HepG2 (cell line): ENCODE measurements around the gene TMIGD2. TPM values are rescaled to one million over a fixed set of nuclear protein-coding genes. Genes with fewer than 3 reads are reported as not detected.

Source experiments
- ARNT2 ChIP-seq: sonication (generic); formaldehyde crosslinking; IDR thresholded peaks from 2 replicates; pipeline ENCODE4 v1.8.0; 2022; ENCODE audit warnings: mild to moderate bottlenecking, low read depth, missing genetic modification reagents, moderate library complexity
- ASH2L ChIP-seq: fragments of 300-600, 200-600 bp; sonication (generic); IDR thresholded peaks from 2 replicates; pipeline ENCODE4 v1.7.0; 2017; ENCODE audit warnings: low read depth, mild to moderate bottlenecking, moderate library complexity, mixed read lengths, low read length; ENCODE audit not compliant: insufficient read length
- CEBPB ChIP-seq: IDR thresholded peaks from 2 replicates; pipeline ENCODE4 v1.6.1; 2011; ENCODE audit warnings: low read depth, low read length, improper control_type of control experiment, borderline replicate concordance
- EZH2 ChIP-seq: conservative IDR thresholded peaks from 2 replicates; pipeline ENCODE4 v1.6.1; 2012; ENCODE audit warnings: mild to moderate bottlenecking, low read depth, low read length, moderate library complexity
- IRF2 ChIP-seq: IDR thresholded peaks from 2 replicates; pipeline ENCODE4 v1.6.1; 2018; ENCODE audit warnings: missing genetic modification reagents, missing compliant biosample characterization
- MED1 ChIP-seq: sonication (generic); formaldehyde crosslinking; IDR thresholded peaks from 2 replicates; pipeline ENCODE4 v1.4.0; 2020; ENCODE audit warnings: missing genetic modification reagents
- NCOR1 ChIP-seq: fragments of 200-600 bp; sonication (generic); IDR thresholded peaks from 2 replicates; pipeline ENCODE4 v1.7.0; 2017; ENCODE audit warnings: antibody characterized with exemption, low read length, borderline replicate concordance
- PAWR ChIP-seq: sonication (generic); formaldehyde crosslinking; IDR thresholded peaks from 2 replicates; pipeline ENCODE4 v1.4.0; 2020; ENCODE audit warnings: missing genetic modification reagents, mild to moderate bottlenecking, borderline replicate concordance
- PHF21A ChIP-seq: sonication (generic); formaldehyde crosslinking; IDR thresholded peaks from 2 replicates; pipeline ENCODE4 v1.5.0; 2020; ENCODE audit warnings: mild to moderate bottlenecking, missing genetic modification reagents
- POLR2A ChIP-seq, 2 experiments: IDR thresholded peaks; 2 replicates each; pipeline ENCODE4 v1.6.1; 2011; ENCODE audit warnings: low read depth in 2 of 2, low read length in 2 of 2, mild to moderate bottlenecking in 1 of 2, moderate library complexity in 1 of 2; ENCODE audit not compliant: insufficient read depth in 1 of 2
- REL ChIP-seq: sonication (generic); formaldehyde crosslinking; conservative IDR thresholded peaks from 2 replicates; pipeline ENCODE4 v1.8.0; 2022; ENCODE audit warnings: mild to moderate bottlenecking, missing genetic modification reagents, moderate library complexity
- SAP130 ChIP-seq: IDR thresholded peaks from 2 replicates; pipeline ENCODE4 v1.6.1; 2016; ENCODE audit warnings: low read depth
- SKI ChIP-seq: fragments of 450-650 bp; IDR thresholded peaks from one replicate; pipeline ENCODE4 v1.6.1; 2018; ENCODE audit warnings: mild to moderate bottlenecking; ENCODE audit not compliant: partially characterized antibody
- SMYD3 ChIP-seq: sonication (generic); formaldehyde crosslinking; IDR thresholded peaks from 2 replicates; pipeline ENCODE4 v1.8.1; 2023; ENCODE audit warnings: mild to moderate bottlenecking, missing genetic modification reagents
- SNRNP70 ChIP-seq: fragments of 200-400 bp; formaldehyde crosslinking; IDR thresholded peaks from 2 replicates; pipeline ENCODE4 v1.6.1; 2017; ENCODE audit warnings: mild to moderate bottlenecking, low read depth, low read length, moderate library complexity
- TAF1 ChIP-seq: sonication (generic); formaldehyde crosslinking; IDR thresholded peaks from 2 replicates; pipeline ENCODE4 v1.4.0; 2020; ENCODE audit warnings: missing genetic modification reagents
- TCF7L2 ChIP-seq: IDR thresholded peaks from 2 replicates; pipeline ENCODE4 v1.6.1; 2011; ENCODE audit warnings: mild to moderate bottlenecking, low read depth, low read length, moderate library complexity
- ZBTB21 ChIP-seq: sonication (generic); formaldehyde crosslinking; IDR thresholded peaks from 2 replicates; pipeline ENCODE4 v1.4.0; 2020; ENCODE audit warnings: missing genetic modification reagents
- ZFP36 ChIP-seq: fragments of 150-350 bp; IDR thresholded peaks from 2 replicates; pipeline ENCODE4 v1.6.1; 2018; ENCODE audit warnings: borderline replicate concordance, low read length, low read depth; ENCODE audit not compliant: partially characterized antibody
- ZFP36L1 ChIP-seq: sonication (generic); formaldehyde crosslinking; IDR thresholded peaks from 2 replicates; pipeline ENCODE4 v1.8.0; 2022; ENCODE audit warnings: mild to moderate bottlenecking, missing genetic modification reagents, moderate library complexity
- ZFP37 ChIP-seq: sonication (generic); formaldehyde crosslinking; IDR thresholded peaks from 2 replicates; pipeline ENCODE4 v1.4.0; 2020; ENCODE audit warnings: missing genetic modification reagents, borderline replicate concordance
- ZNF256 ChIP-seq: sonication (generic); formaldehyde crosslinking; conservative IDR thresholded peaks from 2 replicates; pipeline ENCODE4 v1.4.0; 2020; ENCODE audit warnings: missing genetic modification reagents
- ZNF430 ChIP-seq: sonication (generic); formaldehyde crosslinking; IDR thresholded peaks from 2 replicates; pipeline ENCODE4 v1.9.0; 2021; ENCODE audit warnings: mild to moderate bottlenecking, missing genetic modification reagents
- ZNF512 ChIP-seq: sonication (generic); formaldehyde crosslinking; IDR thresholded peaks from 2 replicates; pipeline ENCODE4 v1.4.0; 2020; ENCODE audit warnings: mild to moderate bottlenecking, missing genetic modification reagents
- ZNF570 ChIP-seq: sonication (generic); formaldehyde crosslinking; IDR thresholded peaks from 2 replicates; pipeline ENCODE4 v1.4.0; 2020; ENCODE audit warnings: mild to moderate bottlenecking, missing genetic modification reagents, borderline replicate concordance
- ZNF879 ChIP-seq: sonication (generic); formaldehyde crosslinking; IDR thresholded peaks from 2 replicates; pipeline ENCODE4 v1.8.1; 2023; ENCODE audit warnings: missing genetic modification reagents
- polyA plus RNA-seq, 8 experiments: library from polyadenylated mRNA; depleted of rRNA in 3 of 8; stranded (reverse) in 7 of 8; unstranded in 1 of 8; fragments of >200 nt; fragmentation: Illumina TruSeq in 4 of 8; extraction: Trizol in 4 of 8; gene quantifications; 2 replicates each; pipeline versions ENCODE4 v1.2.1 to v1.2.3, GENCODE V29; 2011 to 2016; ENCODE audit warnings: low read depth in 4 of 8, missing spikeins in 1 of 8, mixed read lengths in 1 of 8; ENCODE audit not compliant: insufficient read depth in 1 of 8
- total RNA-seq, 5 experiments: library from RNA; depleted of rRNA; stranded (reverse); fragments of >200 nt; fragmentation: Illumina TruSeq; extraction: Trizol; gene quantifications; 2 replicates each; pipeline ENCODE4 v1.2.3, GENCODE V29; 2016; ENCODE audit warnings: low read depth in 1 of 5
- TF ChIP-seq, protein P1 (sequence below): sonication (generic); formaldehyde crosslinking; IDR thresholded peaks from 2 replicates; pipeline ENCODE4 v1.4.0; 2020; ENCODE audit warnings: missing genetic modification reagents

The TMIGD2 gene
- total and polyA plus RNA-seq, 2 of the 13 experiments (the other 11 are each of a cell fraction or from before 2014, with no cell fraction given): 0.11 to 1.0 TPM

DNA sequence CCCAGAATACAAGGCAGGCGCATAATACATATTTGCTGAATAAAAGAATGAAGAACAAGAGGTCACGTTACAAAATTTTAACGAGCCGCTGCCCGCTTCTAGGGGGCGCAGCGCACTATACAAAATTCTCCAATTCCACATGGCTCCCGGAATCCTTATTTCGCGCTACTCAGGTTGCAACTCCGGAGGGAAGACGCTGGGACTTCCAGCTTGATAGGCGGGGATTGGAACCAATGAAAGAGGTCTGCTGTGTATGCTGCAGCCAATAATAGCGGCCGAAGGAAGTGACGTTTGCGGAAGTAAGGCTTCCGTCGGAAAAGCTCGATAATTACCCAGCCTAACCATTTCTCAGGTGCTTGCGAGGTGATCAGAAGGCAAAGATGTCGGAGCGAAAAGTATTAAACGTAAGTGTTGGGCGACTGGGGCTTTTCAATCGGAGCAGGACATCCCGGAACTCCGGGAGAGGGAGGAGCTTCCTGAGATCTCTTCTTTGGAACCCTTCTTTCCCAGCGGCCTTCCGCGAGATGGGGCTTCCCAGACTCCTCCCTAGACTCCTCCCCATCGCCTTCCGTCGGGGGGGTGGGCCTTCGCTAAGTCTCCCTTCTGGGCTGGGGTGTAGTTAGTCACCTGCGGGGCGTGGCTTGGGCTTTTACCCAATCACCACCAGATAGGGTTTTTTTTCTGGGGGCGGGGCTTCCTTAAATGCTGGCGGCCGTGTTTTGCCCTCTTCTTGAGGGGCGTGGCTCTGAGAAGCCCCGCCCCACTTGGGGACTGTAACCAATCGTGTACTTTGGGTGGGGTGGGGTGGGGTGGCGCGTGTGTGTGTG is 55.2 kb downstream of the TMIGD2 start, which contains the start of gene YJU2 (continued):
- TF ChIP-seq CEBPB (no peak), NCOR1 (peak; percentile 49; the same call in 1 of the 2 replicates), ZBTB21 (CRISPR knock-in tag) (0 out of 2 replicates have a peak, but pooled peaks have one; percentile 46), ZNF256 (no peak), PHF21A (peak; percentile 82), ZFP37 (CRISPR knock-in tag) (no peak), ZNF879 (0 out of 2 replicates have a peak, but pooled peaks have one; percentile 60), ZNF570 (CRISPR knock-in tag) (no peak), ZFP36 (no peak), TAF1 (CRISPR knock-in tag) (peak; percentile 57; the same call in 1 of the 2 replicates), SAP130 (CRISPR knock-in tag) (peak; percentile 91), ZNF430 (CRISPR knock-in tag) (peak; percentile 63; the same call in 1 of the 2 replicates), EZH2 (no peak), POLR2A (IDR thresholded peaks at IDR 0.05; ENCODE audit: insufficient read depth in 1 of 2, low read depth in 2 of 2, low read length in 2 of 2) (peak; percentile 35 to 93; a peak in 3 of 4 replicates), SNRNP70 (no peak), IRF2 (CRISPR knock-in tag) (peak; percentile 19; the same call in 1 of the 2 replicates), ARNT2 (CRISPR knock-in tag) (0 out of 2 replicates have a peak, but pooled peaks have one; percentile 1), MED1 (CRISPR knock-in tag) (peak; percentile 44; the same call in 1 of the 2 replicates), SMYD3 (CRISPR knock-in tag) (no peak), TCF7L2 (no peak), SKI (peak; percentile 7), ZFP36L1 (CRISPR knock-in tag) (no peak), REL (CRISPR knock-in tag) (no peak), ASH2L (peak; percentile 95), PAWR (CRISPR knock-in tag) (no peak), ZNF512 (CRISPR knock-in tag) (no peak)
- TF ChIP-seq, protein P1, sequence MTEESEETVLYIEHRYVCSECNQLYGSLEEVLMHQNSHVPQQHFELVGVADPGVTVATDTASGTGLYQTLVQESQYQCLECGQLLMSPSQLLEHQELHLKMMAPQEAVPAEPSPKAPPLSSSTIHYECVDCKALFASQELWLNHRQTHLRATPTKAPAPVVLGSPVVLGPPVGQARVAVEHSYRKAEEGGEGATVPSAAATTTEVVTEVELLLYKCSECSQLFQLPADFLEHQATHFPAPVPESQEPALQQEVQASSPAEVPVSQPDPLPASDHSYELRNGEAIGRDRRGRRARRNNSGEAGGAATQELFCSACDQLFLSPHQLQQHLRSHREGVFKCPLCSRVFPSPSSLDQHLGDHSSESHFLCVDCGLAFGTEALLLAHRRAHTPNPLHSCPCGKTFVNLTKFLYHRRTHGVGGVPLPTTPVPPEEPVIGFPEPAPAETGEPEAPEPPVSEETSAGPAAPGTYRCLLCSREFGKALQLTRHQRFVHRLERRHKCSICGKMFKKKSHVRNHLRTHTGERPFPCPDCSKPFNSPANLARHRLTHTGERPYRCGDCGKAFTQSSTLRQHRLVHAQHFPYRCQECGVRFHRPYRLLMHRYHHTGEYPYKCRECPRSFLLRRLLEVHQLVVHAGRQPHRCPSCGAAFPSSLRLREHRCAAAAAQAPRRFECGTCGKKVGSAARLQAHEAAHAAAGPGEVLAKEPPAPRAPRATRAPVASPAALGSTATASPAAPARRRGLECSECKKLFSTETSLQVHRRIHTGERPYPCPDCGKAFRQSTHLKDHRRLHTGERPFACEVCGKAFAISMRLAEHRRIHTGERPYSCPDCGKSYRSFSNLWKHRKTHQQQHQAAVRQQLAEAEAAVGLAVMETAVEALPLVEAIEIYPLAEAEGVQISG (CRISPR knock-in tag): peak; percentile 94
